Measurements from ENCODE around the gene TRIM65. TPM values are rescaled to one million over a fixed set of nuclear protein-coding genes. Genes with fewer than 3 reads are reported as not detected.

TRIM65 gene
- total and polyA plus RNA-seq, 2 of the 13 experiments (the other 11 are each of a cell fraction or from before 2014, with no cell fraction given), result 10.3 to 22.4 TPM

DNA sequence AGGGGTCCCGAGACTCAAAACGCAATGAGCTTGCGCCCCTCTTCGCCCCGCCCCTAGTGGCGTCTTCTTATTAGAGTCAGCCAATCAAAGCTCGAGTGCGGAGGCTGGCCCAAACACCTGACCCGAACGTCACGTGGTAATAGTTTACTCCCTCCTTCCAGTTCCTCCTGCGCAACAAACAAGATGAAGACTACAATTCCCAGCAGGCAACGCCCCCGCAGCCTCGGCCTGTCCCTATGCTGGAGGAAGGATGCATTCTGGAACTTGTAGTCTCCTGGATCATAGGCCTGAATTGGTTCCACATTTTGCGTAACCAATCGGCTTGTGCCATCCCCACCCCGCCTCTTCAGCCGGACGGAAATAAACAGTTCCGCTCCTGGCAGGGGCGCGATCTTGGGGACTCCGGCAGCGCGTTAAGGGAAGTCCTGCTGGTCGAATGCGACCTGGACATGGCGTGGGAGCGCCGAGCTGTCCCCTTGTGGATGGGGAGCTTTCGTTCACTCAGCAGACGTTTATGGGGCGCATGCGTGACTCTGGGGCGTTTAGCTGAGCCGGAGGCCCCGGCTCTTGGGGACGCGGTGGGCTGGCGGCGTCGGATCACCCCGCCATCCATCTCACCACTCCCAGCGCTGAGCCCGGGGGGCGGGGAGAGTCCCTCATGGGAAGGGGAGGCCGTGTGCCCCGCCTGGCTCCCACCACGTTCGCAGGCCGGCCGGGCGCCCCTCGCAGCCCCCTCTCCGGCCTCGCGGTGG lies 41.3 kb downstream of the TRIM65 start, which contains the start of gene WBP2 (continued):
- TF ChIP-seq FOXC1 (CRISPR knock-in tag; IDR thresholded peaks at IDR 0.05; ENCODE audit: borderline replicate concordance), result peak; percentile 98
- TF ChIP-seq ZNF264 (CRISPR knock-in tag; IDR thresholded peaks at IDR 0.05), result no peak
- no peak; the same call in 1 of the 2 replicates for TF ChIP-seq ZNF329 (CRISPR knock-in tag; IDR thresholded peaks at IDR 0.05; ENCODE audit: low read depth)
- peak; percentile 92 for TF ChIP-seq YEATS4 (CRISPR knock-in tag; IDR thresholded peaks at IDR 0.05; ENCODE audit: borderline replicate concordance)
- peak; percentile 80; the same call in 1 of the 2 replicates for TF ChIP-seq ZSCAN20 (CRISPR knock-in tag; IDR thresholded peaks at IDR 0.05; ENCODE audit: borderline replicate concordance)
- TF ChIP-seq KDM3A (CRISPR knock-in tag; IDR thresholded peaks at IDR 0.05; ENCODE audit: low read depth), result peak; percentile 21; the same call in 1 of the 2 replicates
- TF ChIP-seq, protein P1, sequence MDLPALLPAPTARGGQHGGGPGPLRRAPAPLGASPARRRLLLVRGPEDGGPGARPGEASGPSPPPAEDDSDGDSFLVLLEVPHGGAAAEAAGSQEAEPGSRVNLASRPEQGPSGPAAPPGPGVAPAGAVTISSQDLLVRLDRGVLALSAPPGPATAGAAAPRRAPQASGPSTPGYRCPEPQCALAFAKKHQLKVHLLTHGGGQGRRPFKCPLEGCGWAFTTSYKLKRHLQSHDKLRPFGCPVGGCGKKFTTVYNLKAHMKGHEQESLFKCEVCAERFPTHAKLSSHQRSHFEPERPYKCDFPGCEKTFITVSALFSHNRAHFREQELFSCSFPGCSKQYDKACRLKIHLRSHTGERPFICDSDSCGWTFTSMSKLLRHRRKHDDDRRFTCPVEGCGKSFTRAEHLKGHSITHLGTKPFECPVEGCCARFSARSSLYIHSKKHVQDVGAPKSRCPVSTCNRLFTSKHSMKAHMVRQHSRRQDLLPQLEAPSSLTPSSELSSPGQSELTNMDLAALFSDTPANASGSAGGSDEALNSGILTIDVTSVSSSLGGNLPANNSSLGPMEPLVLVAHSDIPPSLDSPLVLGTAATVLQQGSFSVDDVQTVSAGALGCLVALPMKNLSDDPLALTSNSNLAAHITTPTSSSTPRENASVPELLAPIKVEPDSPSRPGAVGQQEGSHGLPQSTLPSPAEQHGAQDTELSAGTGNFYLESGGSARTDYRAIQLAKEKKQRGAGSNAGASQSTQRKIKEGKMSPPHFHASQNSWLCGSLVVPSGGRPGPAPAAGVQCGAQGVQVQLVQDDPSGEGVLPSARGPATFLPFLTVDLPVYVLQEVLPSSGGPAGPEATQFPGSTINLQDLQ (CRISPR knock-in tag; IDR thresholded peaks at IDR 0.05), result peak; percentile 95
- no peak for TF ChIP-seq NONO (IDR thresholded peaks at IDR 0.05)
- peak; percentile 99 for TF ChIP-seq NONO (CRISPR knock-in tag; conservative IDR thresholded peaks at IDR 0.05)
- peak; percentile 98 for TF ChIP-seq TBL1XR1 (IDR thresholded peaks at IDR 0.05; ENCODE audit: borderline replicate concordance, low read length, partially characterized antibody)
- no peak; the same call in 1 of the 2 replicates for TF ChIP-seq EED (CRISPR knock-in tag; IDR thresholded peaks at IDR 0.05)
- TF ChIP-seq GABPB1 (CRISPR knock-in tag; IDR thresholded peaks at IDR 0.05), result peak; percentile 92
- TF ChIP-seq RFX5 (IDR thresholded peaks at IDR 0.05; ENCODE audit: low read depth, low read length), result no peak; the same call in 1 of the 2 replicates
- TF ChIP-seq SUZ12 (IDR thresholded peaks at IDR 0.05; ENCODE audit: low read depth, low read length), result peak; percentile 100
- TF ChIP-seq ZNF282 (IDR thresholded peaks at IDR 0.05; ENCODE audit: partially characterized antibody), result no peak
- TF ChIP-seq ZNF788 (CRISPR knock-in tag; IDR thresholded peaks at IDR 0.05; ENCODE audit: borderline replicate concordance), result peak; percentile 81; the same call in 1 of the 2 replicates
- no peak for TF ChIP-seq POLR2AphosphoS2 (IDR thresholded peaks at IDR 0.05; ENCODE audit: low read depth, low read length)
- no peak for TF ChIP-seq ZBTB20 (CRISPR knock-in tag; IDR thresholded peaks at IDR 0.05; ENCODE audit: borderline replicate concordance, low read depth)
- TF ChIP-seq ZNF703 (CRISPR knock-in tag; IDR thresholded peaks at IDR 0.05; ENCODE audit: borderline replicate concordance), result no peak
- peak; percentile 98 for TF ChIP-seq RAD51 (IDR thresholded peaks at IDR 0.05; ENCODE audit: borderline replicate concordance)
- TF ChIP-seq ZNF207 (IDR thresholded peaks at IDR 0.05; ENCODE audit: borderline replicate concordance), result no peak
- peak; percentile 86; the same call in 1 of the 2 replicates for TF ChIP-seq SRY (CRISPR knock-in tag; IDR thresholded peaks at IDR 0.05)
- TF ChIP-seq ZNF629 (CRISPR knock-in tag; conservative IDR thresholded peaks at IDR 0.05), result 0 out of 2 replicates have a peak, but pooled peaks have one; percentile 13
- no peak; the same call in 1 of the 2 replicates for TF ChIP-seq HNRNPL (IDR thresholded peaks at IDR 0.05; ENCODE audit: low read depth, low read length)
- TF ChIP-seq ZNF597 (CRISPR knock-in tag; IDR thresholded peaks at IDR 0.05), result peak; percentile 98; the same call in 1 of the 2 replicates

Data from HepG2 (cell line).